IMR-90 (cell line): ENCODE measurements around the gene PIK3R3.

Source experiments
- CEBPB ChIP-seq: IDR thresholded peaks from 2 replicates; pipeline ENCODE4 v1.6.1; 2012; ENCODE audit warnings: low read depth, low read length, improper control_type of control experiment
- MAFK ChIP-seq: IDR thresholded peaks from 2 replicates; pipeline ENCODE4 v1.6.1; 2012; ENCODE audit warnings: low read depth, low read length, improper control_type of control experiment
- MAZ ChIP-seq: IDR thresholded peaks from 2 replicates; pipeline ENCODE4 v1.6.1; 2012; ENCODE audit warnings: low read depth, mild to moderate bottlenecking, low read length, improper control_type of control experiment, moderate library complexity, borderline replicate concordance
- NFE2L2 ChIP-seq: fragments of 150-350 bp; IDR thresholded peaks from 2 replicates; pipeline ENCODE4 v1.6.1; 2016; ENCODE audit warnings: low read depth, mild to moderate bottlenecking, low read length
- POLR2A ChIP-seq: IDR thresholded peaks from 2 replicates; pipeline ENCODE4 v1.6.1; 2012; ENCODE audit warnings: mild to moderate bottlenecking, low read depth, low read length
- RAD21 ChIP-seq: IDR thresholded peaks from 2 replicates; pipeline ENCODE4 v1.6.1; 2012; ENCODE audit warnings: low read length, improper control_type of control experiment
- RCOR1 ChIP-seq: IDR thresholded peaks from 2 replicates; pipeline ENCODE4 v1.6.1; 2012; ENCODE audit warnings: mild to moderate bottlenecking, low read length, improper control_type of control experiment; ENCODE audit not compliant: insufficient replicate concordance
- RFX5 ChIP-seq: IDR thresholded peaks from 2 replicates; pipeline ENCODE4 v1.8.0; 2012; ENCODE audit warnings: low read depth, mild to moderate bottlenecking, low read length, moderate library complexity
- SMC3 ChIP-seq: fragments of 150-350 bp; IDR thresholded peaks from 2 replicates; pipeline ENCODE4 v1.6.1; 2016; ENCODE audit warnings: low read depth, mild to moderate bottlenecking, antibody characterized with exemption, low read length, moderate library complexity
- TF ChIP-seq, protein P1 (sequence below): conservative IDR thresholded peaks from 2 replicates; pipeline ENCODE4 v1.5.1; 2012; ENCODE audit warnings: mild to moderate bottlenecking, low read depth, low read length, improper control_type of control experiment
- TF ChIP-seq, protein P2 (sequence below): fragments of 150-350 bp; IDR thresholded peaks from 2 replicates; pipeline ENCODE4 v1.6.1; 2016; ENCODE audit warnings: low read depth, mild to moderate bottlenecking, low read length, moderate library complexity, borderline replicate concordance
- TF ChIP-seq, protein P3 (sequence below): fragments of 150-350 bp; IDR thresholded peaks from 2 replicates; pipeline ENCODE4 v1.6.1; 2017; ENCODE audit warnings: mild to moderate bottlenecking, antibody characterized with exemption, low read length, low read depth

DNA sequence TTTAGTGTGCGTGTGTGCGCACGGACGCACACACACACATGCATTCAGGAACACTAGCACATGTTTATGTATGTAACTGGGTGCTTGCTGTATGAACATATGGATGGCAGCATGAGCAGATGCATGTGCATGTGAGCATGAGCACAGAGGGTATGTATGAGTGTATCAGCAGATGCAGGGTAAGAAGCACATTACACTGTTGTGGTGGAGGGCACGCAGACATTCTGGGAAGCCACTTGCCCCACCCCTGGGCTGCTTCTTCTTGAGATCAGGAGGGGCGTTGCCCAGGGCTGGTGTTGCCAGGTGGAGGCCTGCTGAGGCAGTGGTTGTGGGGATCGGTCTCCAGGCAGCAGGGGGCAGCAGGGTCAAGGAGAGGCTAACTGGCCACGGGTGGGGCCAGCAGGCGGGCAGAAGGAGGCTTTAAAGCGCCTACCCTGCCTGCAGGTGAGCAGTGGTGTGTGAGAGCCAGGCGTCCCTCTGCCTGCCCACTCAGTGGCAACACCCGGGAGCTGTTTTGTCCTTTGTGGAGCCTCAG lies 47.7 kb upstream of the PIK3R3 start:
- TF ChIP-seq POLR2A (no peak), MAZ (no peak), NFE2L2 (no peak), RCOR1 (no peak), RAD21 (no peak), CEBPB (no peak), RFX5 (no peak), SMC3 (no peak), MAFK (no peak)
- TF ChIP-seq, protein P1, sequence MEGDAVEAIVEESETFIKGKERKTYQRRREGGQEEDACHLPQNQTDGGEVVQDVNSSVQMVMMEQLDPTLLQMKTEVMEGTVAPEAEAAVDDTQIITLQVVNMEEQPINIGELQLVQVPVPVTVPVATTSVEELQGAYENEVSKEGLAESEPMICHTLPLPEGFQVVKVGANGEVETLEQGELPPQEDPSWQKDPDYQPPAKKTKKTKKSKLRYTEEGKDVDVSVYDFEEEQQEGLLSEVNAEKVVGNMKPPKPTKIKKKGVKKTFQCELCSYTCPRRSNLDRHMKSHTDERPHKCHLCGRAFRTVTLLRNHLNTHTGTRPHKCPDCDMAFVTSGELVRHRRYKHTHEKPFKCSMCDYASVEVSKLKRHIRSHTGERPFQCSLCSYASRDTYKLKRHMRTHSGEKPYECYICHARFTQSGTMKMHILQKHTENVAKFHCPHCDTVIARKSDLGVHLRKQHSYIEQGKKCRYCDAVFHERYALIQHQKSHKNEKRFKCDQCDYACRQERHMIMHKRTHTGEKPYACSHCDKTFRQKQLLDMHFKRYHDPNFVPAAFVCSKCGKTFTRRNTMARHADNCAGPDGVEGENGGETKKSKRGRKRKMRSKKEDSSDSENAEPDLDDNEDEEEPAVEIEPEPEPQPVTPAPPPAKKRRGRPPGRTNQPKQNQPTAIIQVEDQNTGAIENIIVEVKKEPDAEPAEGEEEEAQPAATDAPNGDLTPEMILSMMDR = no peak
- TF ChIP-seq, protein P2, sequence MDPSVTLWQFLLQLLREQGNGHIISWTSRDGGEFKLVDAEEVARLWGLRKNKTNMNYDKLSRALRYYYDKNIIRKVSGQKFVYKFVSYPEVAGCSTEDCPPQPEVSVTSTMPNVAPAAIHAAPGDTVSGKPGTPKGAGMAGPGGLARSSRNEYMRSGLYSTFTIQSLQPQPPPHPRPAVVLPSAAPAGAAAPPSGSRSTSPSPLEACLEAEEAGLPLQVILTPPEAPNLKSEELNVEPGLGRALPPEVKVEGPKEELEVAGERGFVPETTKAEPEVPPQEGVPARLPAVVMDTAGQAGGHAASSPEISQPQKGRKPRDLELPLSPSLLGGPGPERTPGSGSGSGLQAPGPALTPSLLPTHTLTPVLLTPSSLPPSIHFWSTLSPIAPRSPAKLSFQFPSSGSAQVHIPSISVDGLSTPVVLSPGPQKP = no peak
- TF ChIP-seq, protein P3, sequence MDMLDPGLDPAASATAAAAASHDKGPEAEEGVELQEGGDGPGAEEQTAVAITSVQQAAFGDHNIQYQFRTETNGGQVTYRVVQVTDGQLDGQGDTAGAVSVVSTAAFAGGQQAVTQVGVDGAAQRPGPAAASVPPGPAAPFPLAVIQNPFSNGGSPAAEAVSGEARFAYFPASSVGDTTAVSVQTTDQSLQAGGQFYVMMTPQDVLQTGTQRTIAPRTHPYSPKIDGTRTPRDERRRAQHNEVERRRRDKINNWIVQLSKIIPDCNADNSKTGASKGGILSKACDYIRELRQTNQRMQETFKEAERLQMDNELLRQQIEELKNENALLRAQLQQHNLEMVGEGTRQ = no peak
